Thymus (tissue), 11 donors: Measurements from ENCODE around the gene PDGFD. TPM values are rescaled to one million over a fixed set of nuclear protein-coding genes. Genes with fewer than 3 reads are reported as not detected.

Experiments used
- DNase-seq, 9 donors: peaks; one replicate each; pipeline ENCODE4 v3.0.0-alpha.2; 2013; ENCODE audit warnings: low spot score in 9 of 9, low read depth in 6 of 9, missing footprints in 1 of 9
- H3K27ac ChIP-seq, 2 donors: one replicate each; pipeline ENCODE4 v1.5.1; 2013; ENCODE audit warnings: control low read depth in 1 of 2, low read depth in 1 of 2, low read length in 1 of 2, mild to moderate bottlenecking in 1 of 2, moderate library complexity in 1 of 2
- H3K27me3 ChIP-seq, 2 donors: one replicate each; pipeline ENCODE4 v1.5.1; 2013; ENCODE audit warnings: low read length in 1 of 2; ENCODE audit not compliant: control insufficient read depth in 2 of 2, insufficient read depth in 1 of 2
- H3K36me3 ChIP-seq, 2 donors: one replicate each; pipeline ENCODE4 v1.5.1; 2013; ENCODE audit warnings: low read length in 1 of 2, mild to moderate bottlenecking in 1 of 2, moderate library complexity in 1 of 2; ENCODE audit not compliant: control insufficient read depth in 2 of 2, insufficient read depth in 2 of 2
- H3K4me1 ChIP-seq, 2 donors: one replicate each; pipeline ENCODE4 v1.5.1; 2013; ENCODE audit warnings: low read length in 2 of 2; ENCODE audit not compliant: control insufficient read depth in 2 of 2, insufficient read depth in 2 of 2
- H3K4me3 ChIP-seq, 2 donors: one replicate each; pipeline ENCODE4 v1.5.1; 2013; ENCODE audit warnings: low read length in 2 of 2, control low read depth in 1 of 2, mild to moderate bottlenecking in 1 of 2
- H3K9me3 ChIP-seq, 2 donors: one replicate each; pipeline ENCODE4 v1.5.1; 2013; ENCODE audit warnings: low read length in 1 of 2, mild to moderate bottlenecking in 1 of 2; ENCODE audit not compliant: control insufficient read depth in 2 of 2, insufficient read depth in 1 of 2
- WGBS: extraction: QIAGEN DNeasy Blood & Tissue Kit; methylation state at CpG from one replicate; pipeline ENCODE4 v1.1.7; 2013; 5-methylcytosine and 5-hydroxymethylcytosine counted together
- polyA plus RNA-seq: library from polyadenylated mRNA; stranded (reverse); fragments of 200-250 nt; gene quantifications from one replicate; pipeline ENCODE4 v1.2.3, GENCODE V29; 2013
- total RNA-seq: library from RNA; stranded (reverse); fragments of 120-200 nt; gene quantifications from one replicate; pipeline ENCODE4 v1.2.4, GENCODE V29; 2013
- donor health status: healthy.

PDGFD gene
- total and polyA plus RNA-seq, 2 donors = 1.3 to 5.2 TPM

- no peaks in the 10 kb centered on the region for H3K36me3 ChIP-seq
- no peak overlapping the region for H3K4me3 ChIP-seq
- no peaks in the 10 kb centered on the region for H3K27me3 ChIP-seq
- no peak for DNase-seq
- H3K9me3 ChIP-seq = no peaks in the 10 kb centered on the region
- no peak overlapping the region for H3K27ac ChIP-seq
- no peaks in the 10 kb centered on the region for H3K4me1 ChIP-seq
- 91% methylated on average over 4 of the region's 4 CpGs for WGBS
Observed at GRCh38 chr11:104043142-104043541, 120.8 kb downstream of the PDGFD start.

GRCh38 chr11:104041792-104042191, 122.2 kb downstream of the PDGFD start:
- 90% methylated on average over 2 of the region's 2 CpGs for WGBS
- Histone ChIP-seq H3K27me3 (no peaks in the 10 kb centered on the region), H3K4me3 (no peak overlapping the region), H3K9me3 (peaks cover 0 to 5% of the 10 kb centered on the region in 2 donors), H3K36me3 (no peaks in the 10 kb centered on the region), H3K4me1 (no peaks in the 10 kb centered on the region), H3K27ac (no peak overlapping the region)
- no peak for DNase-seq

- no peak overlapping the region for H3K27ac ChIP-seq
- H3K9me3 ChIP-seq = peaks cover 0 to 13% of the 10 kb centered on the region in 2 donors
- no peaks in the 10 kb centered on the region for H3K27me3 ChIP-seq
- 96% methylated on average over 21 of the region's 21 CpGs for WGBS
- H3K4me3 ChIP-seq = no peak overlapping the region
- H3K4me1 ChIP-seq = no peaks in the 10 kb centered on the region
- no peak for DNase-seq
- H3K36me3 ChIP-seq = no peaks in the 10 kb centered on the region
Observed at GRCh38 chr11:104036995-104037394, 127.0 kb downstream of the PDGFD start.

- Histone ChIP-seq H3K9me3 (peaks cover 0 to 13% of the 10 kb centered on the region in 2 donors), H3K4me1 (no peaks in the 10 kb centered on the region), H3K27me3 (no peaks in the 10 kb centered on the region), H3K36me3 (no peaks in the 10 kb centered on the region), H3K4me3 (no peak within 1 kb of the TSS), H3K27ac (no peak within 1 kb of the TSS)
- DNase-seq = no peak
- WGBS = 97% methylated on average over 26 of the region's 26 CpGs
Observed at GRCh38 chr11:104036588-104036987, 127.4 kb downstream of the PDGFD start, which contains the start of gene DDI1. Gene DDI1 (plus strand): TSS chr11:104036640. CDS start chr11:104036823, 183 bp downstream.

GRCh38 chr11:104033561-104033960, 130.4 kb downstream of the PDGFD start:
- Histone ChIP-seq H3K27ac (no peak overlapping the region), H3K4me1 (no peaks in the 10 kb centered on the region), H3K27me3 (no peaks in the 10 kb centered on the region), H3K36me3 (no peaks in the 10 kb centered on the region), H3K9me3 (peaks cover 0 to 13% of the 10 kb centered on the region in 2 donors), H3K4me3 (no peak overlapping the region)
- WGBS = 94% methylated on average over 1 of the region's 1 CpG
- DNase-seq = no peak

- no peak overlapping the region for H3K27ac ChIP-seq
- H3K4me3 ChIP-seq = no peak overlapping the region
- peaks cover 0 to 13% of the 10 kb centered on the region in 2 donors for H3K9me3 ChIP-seq
- H3K36me3 ChIP-seq = no peaks in the 10 kb centered on the region
- no peaks in the 10 kb centered on the region for H3K27me3 ChIP-seq
- H3K4me1 ChIP-seq = no peaks in the 10 kb centered on the region
- DNase-seq = no peak
Observed at GRCh38 chr11:104033134-104033533, 130.8 kb downstream of the PDGFD start.

GRCh38 chr11:104028476-104029263, 135.3 kb downstream of the PDGFD start:
- no peaks in the 10 kb centered on the region for H3K36me3 ChIP-seq
- no peak overlapping the region for H3K27ac ChIP-seq
- H3K4me1 ChIP-seq = no peaks in the 10 kb centered on the region
- no peak overlapping the region for H3K4me3 ChIP-seq
- DNase-seq = no peak
- 85% methylated on average over 3 of the region's 3 CpGs for WGBS
- H3K27me3 ChIP-seq = no peaks in the 10 kb centered on the region
- no peaks in the 10 kb centered on the region for H3K9me3 ChIP-seq

- Histone ChIP-seq H3K27ac (no peak overlapping the region), H3K27me3 (no peaks in the 10 kb centered on the region), H3K4me3 (no peak overlapping the region), H3K36me3 (no peaks in the 10 kb centered on the region), H3K9me3 (no peaks in the 10 kb centered on the region), H3K4me1 (no peaks in the 10 kb centered on the region)
- no peak for DNase-seq
- 91% methylated on average over 2 of the region's 2 CpGs for WGBS
Observed at GRCh38 chr11:104024572-104024971, 139.4 kb downstream of the PDGFD start.

- no peaks in the 10 kb centered on the region for H3K27me3 ChIP-seq
- H3K4me1 ChIP-seq = no peaks in the 10 kb centered on the region
- H3K36me3 ChIP-seq = no peaks in the 10 kb centered on the region
- peaks cover 0 to 2% of the 10 kb centered on the region in 2 donors for H3K9me3 ChIP-seq
- DNase-seq = no peak
- H3K4me3 ChIP-seq = no peak overlapping the region
- H3K27ac ChIP-seq = no peak overlapping the region
- 92% methylated on average over 3 of the region's 3 CpGs for WGBS
Observed at GRCh38 chr11:104015649-104016415, 148.1 kb downstream of the PDGFD start.
